ENCODE results near the gene HFE.

DNA sequence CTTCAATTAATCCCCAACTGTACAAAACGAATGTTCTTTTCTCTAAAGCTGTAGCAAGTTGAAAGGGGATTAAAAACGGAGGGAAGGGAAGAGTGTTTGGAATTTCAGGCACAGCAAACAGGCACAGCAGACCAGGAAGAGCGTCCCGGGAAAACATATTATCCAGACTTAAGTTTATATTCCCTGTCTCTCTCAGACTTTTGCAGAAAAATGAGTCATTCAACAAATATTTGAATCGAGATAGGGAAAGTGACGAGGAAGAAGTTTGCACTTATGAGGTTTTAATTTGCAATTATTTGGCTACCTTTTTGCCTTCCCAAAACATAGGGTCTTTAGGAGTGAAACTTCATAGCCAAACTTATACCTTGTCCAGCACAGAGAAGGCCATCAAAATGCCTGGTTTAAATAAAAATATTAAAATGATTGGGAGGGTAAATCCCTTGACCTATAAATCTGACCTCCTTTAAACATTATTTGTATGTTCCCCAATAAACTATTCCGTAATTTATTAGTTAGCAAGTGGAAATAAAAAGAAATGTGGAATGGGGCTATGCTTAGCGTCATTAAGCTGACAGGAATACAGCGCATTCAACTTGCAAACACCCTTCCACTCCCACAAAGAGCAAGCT is 16.0 kb downstream of the HFE start:
- TF ChIP-seq POLR2A (IDR thresholded peaks at IDR 0.05; ENCODE audit: low read depth, low read length): no peak
- TF ChIP-seq TAF1 (IDR thresholded peaks at IDR 0.05; ENCODE audit: low read depth, low read length): no peak
- no peak for TF ChIP-seq POLR2AphosphoS5 (IDR thresholded peaks at IDR 0.05; ENCODE audit: low read depth, low read length)
- TF ChIP-seq SPI1 (IDR thresholded peaks at IDR 0.05; ENCODE audit: low read depth, low read length): no peak
- no peak for TF ChIP-seq PAX5 (IDR thresholded peaks at IDR 0.05; ENCODE audit: insufficient read depth, low read length, severe bottlenecking)

All from GM12891 (cell line).